ENCODE data around the gene MYCBP. TPM values are rescaled to one million over a fixed set of nuclear protein-coding genes. Genes with fewer than 3 reads are reported as not detected.

MYCBP gene
- total RNA-seq, 1 experiment from 2014 or later = 53.0 TPM

- DNase-seq (ENCODE audit: low spot score) = no peak
These were observed 52.3 kb downstream of the MYCBP start for GRCh38 chr1:38820860-38821259.

DNA sequence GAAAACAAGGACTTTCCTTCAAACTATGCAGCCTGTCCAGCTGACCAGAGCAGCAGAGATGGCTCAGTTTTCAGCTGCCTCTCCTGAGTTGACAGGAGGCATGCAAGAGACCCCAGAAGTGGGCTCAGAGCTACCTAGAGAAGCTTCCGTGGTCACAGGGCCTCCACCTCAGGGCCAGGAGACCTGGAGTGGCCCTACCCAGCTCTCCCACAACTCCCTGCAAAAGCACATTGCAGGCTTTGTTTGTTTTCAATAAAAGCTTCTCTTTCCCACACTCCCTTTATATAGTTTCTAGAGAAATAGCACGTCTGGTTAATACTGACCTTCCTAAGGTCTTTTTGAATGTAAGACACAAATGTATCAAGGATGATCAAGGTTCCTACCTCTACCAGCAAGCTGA, 53.6 kb downstream of the MYCBP start:
- no peak for DNase-seq (ENCODE audit: low spot score)

- no peak for DNase-seq (ENCODE audit: low spot score)
These were observed 54.1 kb downstream of the MYCBP start for GRCh38 chr1:38819040-38819439.

GRCh38 chr1:38818175-38818976, 54.8 kb downstream of the MYCBP start:
- DNase-seq (ENCODE audit: low spot score) = no peak

- no peak for DNase-seq (ENCODE audit: low spot score)
These were observed 55.6 kb downstream of the MYCBP start for GRCh38 chr1:38817267-38818174.

DNA sequence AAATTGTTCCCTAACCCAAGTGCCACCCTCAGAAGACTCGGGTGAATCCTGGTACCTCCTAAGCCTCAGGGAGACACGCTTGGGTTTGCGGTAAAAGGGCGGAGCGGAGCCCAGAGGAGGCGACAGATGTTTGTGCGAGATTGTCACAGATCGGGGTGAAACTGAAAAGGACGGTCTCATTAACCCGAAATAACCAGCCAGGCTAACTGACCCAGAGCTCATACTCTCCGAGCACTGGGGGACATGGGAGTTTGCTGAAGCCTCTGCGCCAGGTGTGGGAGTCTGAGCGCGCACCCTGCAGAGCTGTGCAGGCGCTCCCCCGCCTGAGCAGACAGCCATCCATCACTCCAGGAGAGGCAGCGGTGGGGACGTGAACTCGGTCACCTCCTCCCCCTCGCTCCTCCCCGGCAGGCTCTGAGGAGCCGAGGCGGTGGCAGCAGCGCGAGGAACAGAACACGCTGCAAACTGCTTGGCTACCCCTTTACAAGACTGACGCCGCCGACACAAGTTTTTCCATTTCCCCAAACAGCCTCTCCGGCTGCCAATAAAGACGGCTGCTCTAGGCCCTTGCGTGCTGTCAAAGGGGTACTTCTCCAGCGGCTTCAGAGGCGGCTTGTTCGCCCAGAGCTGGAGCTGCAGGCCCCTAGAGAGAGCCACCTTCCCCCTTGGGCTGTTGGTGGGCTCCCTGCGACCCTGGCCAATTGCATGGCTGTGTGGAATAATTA, 57.1 kb downstream of the MYCBP start:
- DNase-seq (ENCODE audit: low spot score) = no peak

DNA sequence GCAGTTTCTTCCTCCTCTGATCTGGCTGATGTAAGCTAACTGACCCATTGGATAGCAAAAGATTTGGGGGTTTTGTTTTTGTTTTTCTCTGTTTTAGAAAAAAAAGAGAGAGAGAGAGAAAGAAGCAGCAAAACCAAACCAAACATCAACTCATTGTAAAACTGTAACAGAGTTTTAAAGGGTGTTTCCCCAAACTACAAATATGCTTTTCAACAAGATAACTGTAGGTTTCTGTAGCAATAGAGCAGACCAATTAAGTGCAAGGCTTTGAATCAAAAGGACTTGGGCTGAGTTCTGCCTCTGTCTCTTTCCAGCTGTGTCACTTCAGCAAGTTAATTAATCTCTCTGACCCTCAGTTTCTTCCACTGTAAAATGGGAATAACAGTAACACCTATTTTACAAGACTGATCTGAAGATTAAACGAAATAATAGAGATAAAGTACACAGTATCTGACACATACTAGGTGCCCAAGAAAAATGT, 58.1 kb downstream of the MYCBP start:
- no peak for DNase-seq (ENCODE audit: low spot score)

DNA sequence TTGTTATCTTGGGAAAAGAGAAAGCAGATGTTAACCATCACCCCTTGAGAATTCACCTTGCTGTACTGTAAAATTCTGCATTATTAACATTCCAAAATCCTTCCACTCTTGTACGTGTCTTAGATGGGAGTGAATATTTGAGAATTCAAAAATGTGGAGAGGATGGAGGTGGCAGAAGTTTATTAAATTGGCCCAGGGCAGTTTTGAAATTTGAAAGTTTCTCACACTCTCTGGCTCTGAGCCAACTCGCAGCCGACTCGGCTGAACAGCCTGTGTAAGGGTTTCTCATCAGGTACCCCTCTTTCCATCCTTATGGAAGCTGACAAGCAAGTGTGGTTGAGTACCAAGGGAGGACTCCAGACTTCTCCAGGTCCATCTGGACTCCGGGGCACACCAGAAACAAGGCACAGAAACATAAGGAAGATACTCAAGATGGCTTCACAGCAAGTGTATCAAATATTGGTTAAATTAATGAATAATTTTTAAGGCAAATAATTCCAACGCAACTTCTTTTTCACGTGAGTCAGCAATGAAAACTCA, 58.6 kb downstream of the MYCBP start:
- DNase-seq (ENCODE audit: low spot score) = no peak

- DNase-seq (ENCODE audit: low spot score) = no peak
These were observed 60.2 kb downstream of the MYCBP start for GRCh38 chr1:38812981-38813380.

Other genes with a start within 250 kb of the MYCBP start
- gene RRAGC, start 13.6 kb downstream of the MYCBP start, total RNA-seq (2014; rRNA removed; shearing (Covaris generic)) = 13.0 and 17.3 TPM in 2 replicates
- gene GJA9, start 8.2 kb upstream of the MYCBP start, total RNA-seq (2014; rRNA removed; shearing (Covaris generic)) = not detected in 2 replicates
- gene RHBDL2, start 68.5 kb upstream of the MYCBP start, total RNA-seq (2014; rRNA removed; shearing (Covaris generic)) = not detected in 2 replicates
- 35.3 and 36.3 TPM in 2 replicates for gene AKIRIN1, start 117.9 kb upstream of the MYCBP start, total RNA-seq (2014; rRNA removed; shearing (Covaris generic))
- 850 and 1,035 TPM in 2 replicates for gene NDUFS5, start 153.0 kb upstream of the MYCBP start, total RNA-seq (2014; rRNA removed; shearing (Covaris generic))

Data from H4 (cell line).